Fibroblast of the aortic adventitia (primary cell): Measurements from ENCODE around the gene ITCH. TPM values are rescaled to one million over a fixed set of nuclear protein-coding genes. Genes with fewer than 3 reads are reported as not detected.
"Not testable (repeated sequence)": the region's sequence is repeated elsewhere in the genome, so short reads cannot be mapped to it uniquely, and the experiment has no call there.

ENCODE experiments used
- DNase-seq: peaks from one replicate; pipeline ENCODE4 v3.0.0-alpha.2; 2010; ENCODE audit warnings: low read depth
- H3K4me3 ChIP-seq: 2 replicates; pipeline ENCODE4 v1.5.1; 2011; ENCODE audit warnings: low read depth, mild to moderate bottlenecking, control low read depth, low read length, moderate library complexity
- CTCF ChIP-seq: IDR thresholded peaks from 2 replicates; pipeline ENCODE4 v1.5.1; 2011; ENCODE audit warnings: mild to moderate bottlenecking, low read length, control low read depth, inconsistent platforms; ENCODE audit not compliant: insufficient read depth
- total RNA-seq: library from RNA; depleted of rRNA; stranded (reverse); fragments of >200 nt; gene quantifications from 2 replicates; pipeline ENCODE4 v1.2.3, GENCODE V29; 2012; ENCODE audit warnings: low replicate concordance

ITCH gene
- total RNA-seq, 1 donor, result 70.7 TPM

DNA sequence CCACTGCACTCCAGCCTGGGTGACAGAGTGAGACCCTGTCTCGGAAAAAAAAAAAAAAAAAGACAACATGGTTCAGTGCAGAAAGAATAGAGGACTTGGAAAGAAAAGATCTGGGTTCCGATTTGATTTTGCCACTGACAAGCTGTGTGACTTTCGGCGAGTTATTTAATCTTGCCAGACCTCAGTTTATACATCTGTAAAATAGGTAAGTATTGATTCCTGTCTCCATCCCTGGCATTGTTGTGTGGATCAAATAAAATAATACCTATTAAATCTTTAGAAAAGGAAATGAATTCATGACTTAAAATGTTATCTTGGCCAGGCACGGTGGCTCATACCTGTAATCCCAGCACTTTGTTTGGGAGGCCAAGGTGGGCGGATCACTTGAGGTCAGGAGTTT lies 7.0 kb downstream of the ITCH start:
- no peak for DNase-seq
- no peak overlapping the region for H3K4me3 ChIP-seq
- no peak for TF ChIP-seq CTCF

GRCh38 chr20:34373445-34373844 lies 10.4 kb downstream of the ITCH start:
- no peak for TF ChIP-seq CTCF
- no peak overlapping the region for H3K4me3 ChIP-seq
- no peak for DNase-seq

DNA sequence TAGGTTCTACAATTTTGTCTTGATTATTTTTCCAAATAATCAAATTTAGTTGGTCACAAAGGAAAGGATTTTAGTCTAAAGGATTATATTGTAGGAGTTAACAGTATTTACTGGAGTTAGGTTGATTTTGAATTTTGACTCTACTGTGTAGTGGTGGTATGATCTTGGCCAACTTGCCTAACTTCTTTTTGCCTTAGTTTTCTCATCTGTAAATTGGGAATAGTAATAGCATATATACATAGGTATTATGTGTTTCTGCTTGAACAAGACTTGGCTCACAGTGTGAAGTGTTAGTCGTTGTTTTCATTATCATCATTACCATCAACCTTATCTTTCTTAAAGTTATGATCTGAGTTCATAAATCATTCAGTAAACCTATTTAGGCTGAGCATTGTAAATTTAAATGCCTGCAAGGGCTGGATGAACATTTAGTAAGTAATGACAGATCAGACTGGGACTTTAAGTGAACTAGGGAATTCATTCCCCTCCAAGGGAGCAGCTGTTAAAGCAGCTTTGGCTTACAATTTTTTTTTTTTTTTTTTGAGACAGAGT lies 11.2 kb downstream of the ITCH start:
- no peak overlapping the region for H3K4me3 ChIP-seq
- no peak for TF ChIP-seq CTCF
- no peak for DNase-seq

DNA sequence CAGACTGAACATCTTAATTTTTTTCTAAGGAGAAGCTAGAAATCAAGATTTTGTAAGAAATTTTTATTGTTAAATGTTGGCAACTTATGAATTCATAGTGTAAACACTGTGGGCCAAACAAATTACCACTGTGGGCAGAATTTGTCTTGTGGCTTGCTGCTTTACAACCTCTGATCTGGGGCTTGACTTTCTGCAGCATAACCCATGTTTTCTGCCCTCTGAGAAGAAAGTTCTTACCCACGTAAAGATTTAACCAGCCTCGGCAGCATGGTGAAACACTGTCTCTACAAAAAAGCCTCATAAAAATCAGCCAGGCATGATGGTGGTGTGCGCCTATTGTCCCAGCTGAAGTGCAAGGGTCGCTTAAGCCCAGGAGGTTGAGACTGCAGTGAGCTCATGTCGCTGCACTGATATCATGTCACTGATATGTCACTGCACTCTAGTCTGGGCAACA lies 12.9 kb downstream of the ITCH start:
- no peak overlapping the region for H3K4me3 ChIP-seq
- DNase-seq, result no peak
- no peak for TF ChIP-seq CTCF

GRCh38 chr20:34377072-34377847 lies 14.2 kb downstream of the ITCH start:
- TF ChIP-seq CTCF, result no peak
- DNase-seq, result no peak
- H3K4me3 ChIP-seq, result no peak overlapping the region

GRCh38 chr20:34382174-34382573 lies 19.1 kb downstream of the ITCH start:
- H3K4me3 ChIP-seq, result no peak overlapping the region
- no peak for DNase-seq
- TF ChIP-seq CTCF, result no peak

DNA sequence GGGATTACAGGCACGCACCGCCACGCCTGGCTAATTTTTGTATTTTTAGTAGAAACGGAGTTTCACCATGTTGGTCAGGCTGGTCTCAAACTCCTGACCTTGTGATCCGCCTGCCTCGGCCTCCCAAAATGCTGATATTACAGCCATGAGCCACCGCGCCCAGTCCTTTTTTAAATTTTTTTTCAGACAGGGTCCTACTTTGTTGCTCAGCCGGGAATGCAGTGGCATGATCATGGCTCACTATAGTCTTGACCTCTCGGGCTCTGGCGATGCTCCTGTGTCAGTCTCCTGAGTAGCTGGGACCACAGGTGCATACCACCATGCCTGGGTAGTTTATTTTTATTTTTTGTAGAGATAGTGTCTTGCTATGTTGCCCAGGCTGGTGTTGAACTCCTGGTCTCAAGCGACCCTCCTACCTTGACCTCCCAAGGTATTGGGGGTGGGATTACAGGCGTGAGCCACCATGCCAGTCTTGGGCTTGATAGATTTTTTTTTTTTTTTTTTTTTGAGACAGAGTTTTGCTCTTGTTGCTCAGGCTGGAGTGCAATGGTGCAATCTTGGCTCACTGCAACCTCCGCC lies 19.9 kb downstream of the ITCH start:
- DNase-seq, H3K4me3 ChIP-seq: not testable (repeated sequence)
